ENCODE measurements around the gene SPI1.

- TF ChIP-seq EZH2 (IDR thresholded peaks at IDR 0.05; ENCODE audit: insufficient read depth, poor library complexity, severe bottlenecking) (no peak), EZH2phosphoT487 (IDR thresholded peaks at IDR 0.05; ENCODE audit: insufficient read depth, low read depth) (no peak)
Measured at GRCh38 chr11:47333526-47333845, 44.9 kb downstream of the SPI1 start.
